WTC11 (cell line): Measurements from ENCODE around the gene STK33. TPM values are rescaled to one million over a fixed set of nuclear protein-coding genes. Genes with fewer than 3 reads are reported as not detected.

Experiments used
- ATAC-seq: fragments of 200-7000 bp; cut with Tn5 transposase; 2 replicates; pipeline ENCODE4 v1.10.0; 2021; ENCODE audit warnings: mild to moderate bottlenecking, moderate library complexity
- CTCF ChIA-PET: fragments of 300-600 bp; sonication (Branson Sonifier 250); formaldehyde crosslinking; loops from one replicate; lab custom pipeline; 2021; ENCODE audit warnings: antibody characterized with exemption; lab: Charles Lee
- POLR2A ChIA-PET: fragments of 350-600 bp; sonication (Branson Sonifier 250); formaldehyde crosslinking; loops from one replicate; lab custom pipeline; 2021; ENCODE audit warnings: antibody characterized with exemption; lab: Charles Lee
- DNase-seq: peaks from one replicate; pipeline ENCODE4 v3.0.0; 2021; ENCODE audit warnings: low spot score
- H3K27ac Mint-ChIP-seq: 2 replicates; pipeline ENCODE4 v1.8.0; 2021; ENCODE audit warnings: mixed read lengths
- H3K27me3 Mint-ChIP-seq: 2 replicates; pipeline ENCODE4 v1.8.0; 2021; ENCODE audit warnings: low read depth, mild to moderate bottlenecking, moderate library complexity, mixed read lengths
- H3K36me3 Mint-ChIP-seq: 2 replicates; pipeline ENCODE4 v1.8.0; 2021; ENCODE audit warnings: mixed read lengths
- H3K4me1 Mint-ChIP-seq: 2 replicates; pipeline ENCODE4 v1.8.0; 2022; ENCODE audit warnings: mixed read lengths
- H3K4me3 Mint-ChIP-seq: 2 replicates; pipeline ENCODE4 v1.8.0; 2021; ENCODE audit warnings: mild to moderate bottlenecking, moderate library complexity, mixed read lengths
- H3K9me3 Mint-ChIP-seq: 2 replicates; pipeline ENCODE4 v1.8.0; 2021; ENCODE audit warnings: mixed read lengths
- MXD4 ChIP-seq: fragments of 250-450 bp; sonication (Bioruptor Pico); IDR thresholded peaks from 2 replicates; pipeline ENCODE4 v1.8.0; 2021; ENCODE audit warnings: mild to moderate bottlenecking, moderate library complexity, borderline replicate concordance
- MYBL2 ChIP-seq: sonication (generic); formaldehyde crosslinking; IDR thresholded peaks from 2 replicates; pipeline ENCODE4 v1.8.1; 2023; ENCODE audit warnings: mild to moderate bottlenecking, moderate library complexity, missing genetic modification reagents
- NR2C2 ChIP-seq: sonication (generic); formaldehyde crosslinking; IDR thresholded peaks from 2 replicates; pipeline ENCODE4 v1.8.0; 2022; ENCODE audit warnings: mild to moderate bottlenecking, missing genetic modification reagents
- ZNF219 ChIP-seq: sonication (generic); formaldehyde crosslinking; IDR thresholded peaks from 2 replicates; pipeline ENCODE4 v1.8.0; 2023; ENCODE audit warnings: missing genetic modification reagents, mild to moderate bottlenecking, borderline replicate concordance
- total RNA-seq: library from RNA; stranded (reverse); gene quantifications from 3 replicates; pipeline ENCODE4 v1.2.3, GENCODE V29; 2021
- TF ChIP-seq, protein P1 (sequence below): fragments of 250-450 bp; sonication (Bioruptor Pico); conservative IDR thresholded peaks from 2 replicates; pipeline ENCODE4 v1.9.0; 2021; ENCODE audit warnings: mild to moderate bottlenecking
- TF ChIP-seq, protein P2 (sequence below): sonication (generic); formaldehyde crosslinking; IDR thresholded peaks from 2 replicates; pipeline ENCODE4 v1.8.1; 2023; ENCODE audit warnings: mild to moderate bottlenecking, moderate library complexity, missing genetic modification reagents
- TF ChIP-seq, protein P3 (sequence below): fragments of 250-450 bp; sonication (Bioruptor Pico); IDR thresholded peaks from 2 replicates; pipeline ENCODE4 v1.9.0; 2021; ENCODE audit warnings: mild to moderate bottlenecking, borderline replicate concordance
- TF ChIP-seq, protein P4 (sequence below): sonication (generic); formaldehyde crosslinking; IDR thresholded peaks from 2 replicates; pipeline ENCODE4 v1.8.1; 2022; ENCODE audit warnings: mild to moderate bottlenecking, moderate library complexity, missing genetic modification reagents
- TF ChIP-seq, protein P5 (sequence below): sonication (generic); formaldehyde crosslinking; IDR thresholded peaks from 2 replicates; pipeline ENCODE4 v1.8.1; 2023; ENCODE audit warnings: mild to moderate bottlenecking, missing genetic modification reagents
- TF ChIP-seq, protein P6 (sequence below): sonication (generic); formaldehyde crosslinking; IDR thresholded peaks from 2 replicates; pipeline ENCODE4 v1.8.0; 2023; ENCODE audit warnings: mild to moderate bottlenecking, missing genetic modification reagents
- TF ChIP-seq, protein P7 (sequence below): sonication (generic); formaldehyde crosslinking; IDR thresholded peaks from 2 replicates; pipeline ENCODE4 v1.8.1; 2023; ENCODE audit warnings: mild to moderate bottlenecking, missing genetic modification reagents, moderate library complexity

The STK33 gene
- total RNA-seq, 1 experiment from 2014 or later = 13.3 TPM

DNA sequence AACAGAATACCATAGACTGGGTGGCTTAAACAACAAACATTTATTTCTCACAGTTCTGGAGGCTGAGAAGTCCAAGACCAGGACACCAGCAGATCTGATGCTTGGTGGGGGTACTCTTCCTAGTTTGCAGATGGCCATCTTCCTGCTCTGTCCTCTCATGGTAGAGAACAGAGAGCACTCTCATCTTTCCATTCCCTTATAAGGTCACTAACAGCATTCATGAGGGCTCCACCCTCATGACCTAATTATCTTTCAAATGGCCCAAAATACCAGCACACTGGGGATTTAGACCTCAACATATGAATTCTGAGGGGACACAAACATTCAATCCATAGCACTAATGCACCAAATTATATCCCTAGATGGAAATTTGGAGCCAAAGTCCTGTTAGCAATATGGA lies 6.1 kb downstream of the STK33 start:
- H3K9me3 Mint-ChIP-seq = peaks cover 18% of the 10 kb centered on the region
- ChIA-PET CTCF (no interaction called here), POLR2A (no interaction called here)
- H3K27me3 Mint-ChIP-seq = no peaks in the 10 kb centered on the region
- H3K27ac Mint-ChIP-seq = no peak overlapping the region
- H3K36me3 Mint-ChIP-seq = no peaks in the 10 kb centered on the region
- TF ChIP-seq NR2C2 (no peak), ZNF219 (CRISPR knock-in tag) (no peak), MXD4 (no peak), MYBL2 (CRISPR knock-in tag) (no peak)
- TF ChIP-seq, protein P1, sequence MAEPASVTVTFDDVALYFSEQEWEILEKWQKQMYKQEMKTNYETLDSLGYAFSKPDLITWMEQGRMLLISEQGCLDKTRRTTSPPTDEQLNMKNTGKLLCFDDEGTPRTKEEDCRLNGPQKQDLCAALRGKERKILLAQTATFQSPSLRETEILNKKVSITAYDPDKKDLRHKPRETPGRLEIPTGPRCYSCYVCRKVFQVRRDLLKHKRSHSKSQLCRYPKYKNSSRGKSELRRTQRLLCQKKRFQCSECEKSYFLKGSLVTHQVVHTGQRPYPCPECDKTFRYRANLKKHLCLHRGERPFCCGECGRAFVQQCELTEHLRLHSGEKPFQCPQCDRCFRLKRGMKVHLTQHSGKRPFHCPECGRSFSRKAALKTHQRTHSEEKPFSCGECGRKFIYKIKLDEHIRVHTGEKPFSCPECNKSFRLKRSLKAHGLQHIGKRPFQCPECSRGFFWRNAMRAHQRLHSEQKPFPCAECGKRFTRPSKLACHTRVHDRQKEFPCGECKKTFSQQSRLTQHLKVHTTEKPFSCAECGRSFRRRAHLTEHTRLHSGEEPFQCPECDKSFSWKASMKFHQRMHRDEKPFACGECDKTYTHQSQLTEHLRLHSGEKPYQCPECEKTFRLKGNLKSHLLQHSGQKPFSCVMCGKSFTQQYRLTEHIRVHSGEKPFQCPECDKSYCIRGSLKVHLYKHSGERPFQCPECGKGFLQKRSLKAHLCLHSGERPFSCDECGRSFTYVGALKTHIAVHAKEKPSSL (CRISPR knock-in tag) = no peak
- TF ChIP-seq, protein P2, sequence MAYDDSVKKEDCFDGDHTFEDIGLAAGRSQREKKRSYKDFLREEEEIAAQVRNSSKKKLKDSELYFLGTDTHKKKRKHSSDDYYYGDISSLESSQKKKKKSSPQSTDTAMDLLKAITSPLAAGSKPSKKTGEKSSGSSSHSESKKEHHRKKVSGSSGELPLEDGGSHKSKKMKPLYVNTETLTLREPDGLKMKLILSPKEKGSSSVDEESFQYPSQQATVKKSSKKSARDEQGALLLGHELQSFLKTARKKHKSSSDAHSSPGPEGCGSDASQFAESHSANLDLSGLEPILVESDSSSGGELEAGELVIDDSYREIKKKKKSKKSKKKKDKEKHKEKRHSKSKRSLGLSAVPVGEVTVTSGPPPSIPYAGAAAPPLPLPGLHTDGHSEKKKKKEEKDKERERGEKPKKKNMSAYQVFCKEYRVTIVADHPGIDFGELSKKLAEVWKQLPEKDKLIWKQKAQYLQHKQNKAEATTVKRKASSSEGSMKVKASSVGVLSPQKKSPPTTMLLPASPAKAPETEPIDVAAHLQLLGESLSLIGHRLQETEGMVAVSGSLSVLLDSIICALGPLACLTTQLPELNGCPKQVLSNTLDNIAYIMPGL = no peak
- TF ChIP-seq, protein P3, sequence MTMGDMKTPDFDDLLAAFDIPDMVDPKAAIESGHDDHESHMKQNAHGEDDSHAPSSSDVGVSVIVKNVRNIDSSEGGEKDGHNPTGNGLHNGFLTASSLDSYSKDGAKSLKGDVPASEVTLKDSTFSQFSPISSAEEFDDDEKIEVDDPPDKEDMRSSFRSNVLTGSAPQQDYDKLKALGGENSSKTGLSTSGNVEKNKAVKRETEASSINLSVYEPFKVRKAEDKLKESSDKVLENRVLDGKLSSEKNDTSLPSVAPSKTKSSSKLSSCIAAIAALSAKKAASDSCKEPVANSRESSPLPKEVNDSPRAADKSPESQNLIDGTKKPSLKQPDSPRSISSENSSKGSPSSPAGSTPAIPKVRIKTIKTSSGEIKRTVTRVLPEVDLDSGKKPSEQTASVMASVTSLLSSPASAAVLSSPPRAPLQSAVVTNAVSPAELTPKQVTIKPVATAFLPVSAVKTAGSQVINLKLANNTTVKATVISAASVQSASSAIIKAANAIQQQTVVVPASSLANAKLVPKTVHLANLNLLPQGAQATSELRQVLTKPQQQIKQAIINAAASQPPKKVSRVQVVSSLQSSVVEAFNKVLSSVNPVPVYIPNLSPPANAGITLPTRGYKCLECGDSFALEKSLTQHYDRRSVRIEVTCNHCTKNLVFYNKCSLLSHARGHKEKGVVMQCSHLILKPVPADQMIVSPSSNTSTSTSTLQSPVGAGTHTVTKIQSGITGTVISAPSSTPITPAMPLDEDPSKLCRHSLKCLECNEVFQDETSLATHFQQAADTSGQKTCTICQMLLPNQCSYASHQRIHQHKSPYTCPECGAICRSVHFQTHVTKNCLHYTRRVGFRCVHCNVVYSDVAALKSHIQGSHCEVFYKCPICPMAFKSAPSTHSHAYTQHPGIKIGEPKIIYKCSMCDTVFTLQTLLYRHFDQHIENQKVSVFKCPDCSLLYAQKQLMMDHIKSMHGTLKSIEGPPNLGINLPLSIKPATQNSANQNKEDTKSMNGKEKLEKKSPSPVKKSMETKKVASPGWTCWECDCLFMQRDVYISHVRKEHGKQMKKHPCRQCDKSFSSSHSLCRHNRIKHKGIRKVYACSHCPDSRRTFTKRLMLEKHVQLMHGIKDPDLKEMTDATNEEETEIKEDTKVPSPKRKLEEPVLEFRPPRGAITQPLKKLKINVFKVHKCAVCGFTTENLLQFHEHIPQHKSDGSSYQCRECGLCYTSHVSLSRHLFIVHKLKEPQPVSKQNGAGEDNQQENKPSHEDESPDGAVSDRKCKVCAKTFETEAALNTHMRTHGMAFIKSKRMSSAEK = no peak
- TF ChIP-seq, protein P4, sequence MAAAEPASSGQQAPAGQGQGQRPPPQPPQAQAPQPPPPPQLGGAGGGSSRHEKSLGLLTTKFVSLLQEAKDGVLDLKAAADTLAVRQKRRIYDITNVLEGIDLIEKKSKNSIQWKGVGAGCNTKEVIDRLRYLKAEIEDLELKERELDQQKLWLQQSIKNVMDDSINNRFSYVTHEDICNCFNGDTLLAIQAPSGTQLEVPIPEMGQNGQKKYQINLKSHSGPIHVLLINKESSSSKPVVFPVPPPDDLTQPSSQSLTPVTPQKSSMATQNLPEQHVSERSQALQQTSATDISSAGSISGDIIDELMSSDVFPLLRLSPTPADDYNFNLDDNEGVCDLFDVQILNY (CRISPR knock-in tag) = no peak
- TF ChIP-seq, protein P5, sequence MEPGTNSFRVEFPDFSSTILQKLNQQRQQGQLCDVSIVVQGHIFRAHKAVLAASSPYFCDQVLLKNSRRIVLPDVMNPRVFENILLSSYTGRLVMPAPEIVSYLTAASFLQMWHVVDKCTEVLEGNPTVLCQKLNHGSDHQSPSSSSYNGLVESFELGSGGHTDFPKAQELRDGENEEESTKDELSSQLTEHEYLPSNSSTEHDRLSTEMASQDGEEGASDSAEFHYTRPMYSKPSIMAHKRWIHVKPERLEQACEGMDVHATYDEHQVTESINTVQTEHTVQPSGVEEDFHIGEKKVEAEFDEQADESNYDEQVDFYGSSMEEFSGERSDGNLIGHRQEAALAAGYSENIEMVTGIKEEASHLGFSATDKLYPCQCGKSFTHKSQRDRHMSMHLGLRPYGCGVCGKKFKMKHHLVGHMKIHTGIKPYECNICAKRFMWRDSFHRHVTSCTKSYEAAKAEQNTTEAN (CRISPR knock-in tag) = no peak
- TF ChIP-seq, protein P6, sequence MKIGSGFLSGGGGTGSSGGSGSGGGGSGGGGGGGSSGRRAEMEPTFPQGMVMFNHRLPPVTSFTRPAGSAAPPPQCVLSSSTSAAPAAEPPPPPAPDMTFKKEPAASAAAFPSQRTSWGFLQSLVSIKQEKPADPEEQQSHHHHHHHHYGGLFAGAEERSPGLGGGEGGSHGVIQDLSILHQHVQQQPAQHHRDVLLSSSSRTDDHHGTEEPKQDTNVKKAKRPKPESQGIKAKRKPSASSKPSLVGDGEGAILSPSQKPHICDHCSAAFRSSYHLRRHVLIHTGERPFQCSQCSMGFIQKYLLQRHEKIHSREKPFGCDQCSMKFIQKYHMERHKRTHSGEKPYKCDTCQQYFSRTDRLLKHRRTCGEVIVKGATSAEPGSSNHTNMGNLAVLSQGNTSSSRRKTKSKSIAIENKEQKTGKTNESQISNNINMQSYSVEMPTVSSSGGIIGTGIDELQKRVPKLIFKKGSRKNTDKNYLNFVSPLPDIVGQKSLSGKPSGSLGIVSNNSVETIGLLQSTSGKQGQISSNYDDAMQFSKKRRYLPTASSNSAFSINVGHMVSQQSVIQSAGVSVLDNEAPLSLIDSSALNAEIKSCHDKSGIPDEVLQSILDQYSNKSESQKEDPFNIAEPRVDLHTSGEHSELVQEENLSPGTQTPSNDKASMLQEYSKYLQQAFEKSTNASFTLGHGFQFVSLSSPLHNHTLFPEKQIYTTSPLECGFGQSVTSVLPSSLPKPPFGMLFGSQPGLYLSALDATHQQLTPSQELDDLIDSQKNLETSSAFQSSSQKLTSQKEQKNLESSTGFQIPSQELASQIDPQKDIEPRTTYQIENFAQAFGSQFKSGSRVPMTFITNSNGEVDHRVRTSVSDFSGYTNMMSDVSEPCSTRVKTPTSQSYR (CRISPR knock-in tag) = no peak
- TF ChIP-seq, protein P7, sequence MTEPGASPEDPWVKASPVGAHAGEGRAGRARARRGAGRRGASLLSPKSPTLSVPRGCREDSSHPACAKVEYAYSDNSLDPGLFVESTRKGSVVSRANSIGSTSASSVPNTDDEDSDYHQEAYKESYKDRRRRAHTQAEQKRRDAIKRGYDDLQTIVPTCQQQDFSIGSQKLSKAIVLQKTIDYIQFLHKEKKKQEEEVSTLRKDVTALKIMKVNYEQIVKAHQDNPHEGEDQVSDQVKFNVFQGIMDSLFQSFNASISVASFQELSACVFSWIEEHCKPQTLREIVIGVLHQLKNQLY (CRISPR knock-in tag) = no peak
- ATAC-seq = peak; percentile 50
- peaks cover 11% of the 10 kb centered on the region for H3K4me1 Mint-ChIP-seq
- no peak for DNase-seq
- no peak overlapping the region for H3K4me3 Mint-ChIP-seq
